ENCODE measurements around the gene KLHL11. TPM values are rescaled to one million over a fixed set of nuclear protein-coding genes. Genes with fewer than 3 reads are reported as not detected.

KLHL11 gene
- total and polyA plus RNA-seq, 4 donors, result 0.63 to 27.7 (median 6.8) TPM

DNA sequence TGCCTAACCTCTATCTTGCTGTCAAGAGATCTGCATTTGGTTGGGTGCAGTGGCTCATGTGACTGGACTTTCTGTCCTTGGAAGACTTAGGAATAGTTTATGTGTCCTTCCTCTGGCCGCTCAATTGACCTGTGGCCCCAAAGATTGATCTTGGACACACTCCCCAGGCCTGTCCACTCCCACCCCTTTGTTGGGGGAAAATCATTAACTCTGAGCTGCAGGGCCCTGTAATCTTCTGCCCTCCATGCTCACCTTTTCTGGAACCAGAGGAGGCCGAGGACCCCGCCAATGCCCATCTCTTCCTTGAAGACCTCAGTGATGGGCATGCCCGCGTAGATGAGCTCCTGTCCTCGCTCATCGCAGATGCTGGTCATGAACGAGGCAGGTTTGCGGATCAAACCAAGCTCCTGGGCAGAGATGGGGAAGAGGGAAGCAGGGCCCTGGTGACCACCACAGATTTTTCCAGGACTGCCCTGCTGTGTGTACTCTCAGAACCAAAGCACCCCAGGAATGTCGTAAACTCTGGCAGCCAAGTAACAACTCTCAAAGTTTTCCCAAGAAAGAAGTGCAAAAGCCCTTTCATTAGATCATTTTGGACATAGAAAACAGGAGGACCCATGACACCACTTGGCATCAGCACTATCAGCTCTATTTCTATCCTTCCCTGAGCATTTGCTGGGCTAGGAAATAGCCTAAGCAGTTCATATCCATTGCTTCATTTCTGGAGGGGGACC, 8.5 kb upstream of the KLHL11 start:
- 98 to 99% methylated on average over 10 of the region's 10 CpGs for WGBS, 2 donors
- H3K4me1 ChIP-seq (ENCODE audit: control insufficient read depth in 5 of 5, insufficient read depth in 5 of 5, low read length in 5 of 5), result peaks cover 0 to 2% (median 0%) of the 10 kb centered on the region in 5 donors
- DNase-seq, result no peak
- peaks cover 15 to 43% (median 28%) of the 10 kb centered on the region in 4 donors for H3K36me3 ChIP-seq (ENCODE audit: control insufficient read depth in 4 of 4, insufficient read depth in 4 of 4, low read length in 4 of 4)
- H3K9me3 ChIP-seq (ENCODE audit: control insufficient read depth in 4 of 4, insufficient read depth in 3 of 4, low read length in 3 of 4), result no peaks in the 10 kb centered on the region
- ATAC-seq (ENCODE audit: insufficient read depth, low FRiP score), result no peak
- H3K27me3 ChIP-seq (ENCODE audit: control insufficient read depth in 3 of 3, insufficient read depth in 3 of 3, low read length in 2 of 3), result no peaks in the 10 kb centered on the region
- no peak overlapping the region for H3K27ac ChIP-seq (ENCODE audit: low read depth in 1 of 2, low read length in 1 of 2)
- H3K4me3 ChIP-seq, result no peak overlapping the region
- no peak for TF ChIP-seq CTCF (IDR thresholded peaks at IDR 0.05; ENCODE audit: control extremely low read depth, extremely low read depth)
- H3K9ac ChIP-seq (ENCODE audit: insufficient read depth in 1 of 2, low read length in 2 of 2), result no peak overlapping the region

- Histone ChIP-seq H3K4me1 (ENCODE audit: control insufficient read depth in 5 of 5, insufficient read depth in 5 of 5, low read length in 5 of 5) (peaks cover 0 to 2% (median 0%) of the 10 kb centered on the region in 5 donors), H3K27ac (ENCODE audit: low read depth in 1 of 2, low read length in 1 of 2) (no peak overlapping the region), H3K36me3 (ENCODE audit: control insufficient read depth in 4 of 4, insufficient read depth in 4 of 4, low read length in 4 of 4) (peaks cover 13 to 40% (median 24%) of the 10 kb centered on the region in 4 donors), H3K27me3 (ENCODE audit: control insufficient read depth in 3 of 3, insufficient read depth in 3 of 3, low read length in 2 of 3) (no peaks in the 10 kb centered on the region), H3K4me3 (no peak overlapping the region), H3K9ac (ENCODE audit: insufficient read depth in 1 of 2, low read length in 2 of 2) (no peak overlapping the region), H3K9me3 (ENCODE audit: control insufficient read depth in 4 of 4, insufficient read depth in 3 of 4, low read length in 3 of 4) (no peaks in the 10 kb centered on the region)
- DNase-seq (no peak), ATAC-seq (ENCODE audit: insufficient read depth, low FRiP score) (no peak)
- 96 to 97% methylated on average over 10 of the region's 10 CpGs for whole genome bisulfite sequencing, 2 donors
- no peak for TF ChIP-seq CTCF (IDR thresholded peaks at IDR 0.05; ENCODE audit: control extremely low read depth, extremely low read depth)
Observed at GRCh38 chr17:41871789-41872188, 6.6 kb upstream of the KLHL11 start.

DNA sequence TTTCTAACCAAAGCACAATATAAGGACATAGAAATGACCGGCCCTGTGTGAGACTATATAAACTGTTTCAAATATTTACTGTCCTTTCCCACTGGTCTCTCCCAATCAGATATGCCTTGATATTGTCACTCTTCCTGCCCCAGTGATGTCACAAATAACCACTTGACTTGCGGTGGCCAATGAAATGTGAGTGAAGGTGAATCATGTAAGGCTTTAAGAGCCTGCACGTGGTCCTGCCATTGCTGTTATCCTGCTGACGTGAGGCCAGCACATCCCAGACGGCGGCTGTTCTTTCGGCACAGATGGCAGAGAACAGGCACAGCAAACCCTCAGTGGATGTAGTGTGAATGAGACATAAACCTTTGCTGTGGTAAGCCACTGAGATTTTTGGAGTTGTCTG, 5.4 kb upstream of the KLHL11 start:
- Histone ChIP-seq H3K36me3 (ENCODE audit: control insufficient read depth in 4 of 4, insufficient read depth in 4 of 4, low read length in 4 of 4) (peaks cover 13 to 40% (median 24%) of the 10 kb centered on the region in 4 donors), H3K4me1 (ENCODE audit: control insufficient read depth in 5 of 5, insufficient read depth in 5 of 5, low read length in 5 of 5) (peaks cover 0 to 2% (median 0%) of the 10 kb centered on the region in 5 donors), H3K9ac (ENCODE audit: insufficient read depth in 1 of 2, low read length in 2 of 2) (no peak overlapping the region), H3K27ac (ENCODE audit: low read depth in 1 of 2, low read length in 1 of 2) (no peak overlapping the region), H3K27me3 (ENCODE audit: control insufficient read depth in 3 of 3, insufficient read depth in 3 of 3, low read length in 2 of 3) (no peaks in the 10 kb centered on the region), H3K4me3 (no peak overlapping the region), H3K9me3 (ENCODE audit: control insufficient read depth in 4 of 4, insufficient read depth in 3 of 4, low read length in 3 of 4) (no peaks in the 10 kb centered on the region)
- TF ChIP-seq CTCF (IDR thresholded peaks at IDR 0.05; ENCODE audit: control extremely low read depth, extremely low read depth), result no peak
- ATAC-seq (ENCODE audit: insufficient read depth, low FRiP score) (no peak), DNase-seq (no peak)
- WGBS, 2 donors, result 88 to 91% methylated on average over 7 of the region's 7 CpGs
